ENCODE data around the gene EHBP1.
A peak's percentile ranks its signal among the peaks of the same experiment; 100 is the strongest.

Gene EHBP1

DNA sequence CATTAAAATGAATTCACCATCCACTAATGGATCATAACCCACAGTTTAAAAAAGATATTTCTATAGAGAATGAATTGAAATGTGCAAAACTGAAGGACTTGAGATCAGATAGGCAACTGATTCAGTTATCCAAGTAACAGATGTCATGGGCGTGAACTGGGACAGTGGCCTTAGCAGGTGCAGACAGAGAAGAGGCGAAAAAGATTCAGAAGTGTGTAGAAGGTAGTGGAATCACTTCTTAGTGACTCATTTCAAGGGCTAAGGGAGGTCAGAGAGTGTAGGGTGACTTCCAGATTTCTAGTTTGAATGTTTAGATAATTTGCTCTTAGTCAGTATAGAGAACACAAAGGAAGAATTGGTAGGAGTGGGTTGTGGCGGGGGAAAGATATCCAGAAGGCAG, 79.7 kb downstream of the EHBP1 start:
- TF ChIP-seq RAD21 (IDR thresholded peaks at IDR 0.05; ENCODE audit: low read depth) (no peak), CEBPB (IDR thresholded peaks at IDR 0.05) (no peak), EGR1 (IDR thresholded peaks at IDR 0.05) (no peak)
- TF ChIP-seq, protein P1, sequence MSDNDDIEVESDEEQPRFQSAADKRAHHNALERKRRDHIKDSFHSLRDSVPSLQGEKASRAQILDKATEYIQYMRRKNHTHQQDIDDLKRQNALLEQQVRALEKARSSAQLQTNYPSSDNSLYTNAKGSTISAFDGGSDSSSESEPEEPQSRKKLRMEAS (IDR thresholded peaks at IDR 0.05), result no peak
- TF ChIP-seq, protein P2, sequence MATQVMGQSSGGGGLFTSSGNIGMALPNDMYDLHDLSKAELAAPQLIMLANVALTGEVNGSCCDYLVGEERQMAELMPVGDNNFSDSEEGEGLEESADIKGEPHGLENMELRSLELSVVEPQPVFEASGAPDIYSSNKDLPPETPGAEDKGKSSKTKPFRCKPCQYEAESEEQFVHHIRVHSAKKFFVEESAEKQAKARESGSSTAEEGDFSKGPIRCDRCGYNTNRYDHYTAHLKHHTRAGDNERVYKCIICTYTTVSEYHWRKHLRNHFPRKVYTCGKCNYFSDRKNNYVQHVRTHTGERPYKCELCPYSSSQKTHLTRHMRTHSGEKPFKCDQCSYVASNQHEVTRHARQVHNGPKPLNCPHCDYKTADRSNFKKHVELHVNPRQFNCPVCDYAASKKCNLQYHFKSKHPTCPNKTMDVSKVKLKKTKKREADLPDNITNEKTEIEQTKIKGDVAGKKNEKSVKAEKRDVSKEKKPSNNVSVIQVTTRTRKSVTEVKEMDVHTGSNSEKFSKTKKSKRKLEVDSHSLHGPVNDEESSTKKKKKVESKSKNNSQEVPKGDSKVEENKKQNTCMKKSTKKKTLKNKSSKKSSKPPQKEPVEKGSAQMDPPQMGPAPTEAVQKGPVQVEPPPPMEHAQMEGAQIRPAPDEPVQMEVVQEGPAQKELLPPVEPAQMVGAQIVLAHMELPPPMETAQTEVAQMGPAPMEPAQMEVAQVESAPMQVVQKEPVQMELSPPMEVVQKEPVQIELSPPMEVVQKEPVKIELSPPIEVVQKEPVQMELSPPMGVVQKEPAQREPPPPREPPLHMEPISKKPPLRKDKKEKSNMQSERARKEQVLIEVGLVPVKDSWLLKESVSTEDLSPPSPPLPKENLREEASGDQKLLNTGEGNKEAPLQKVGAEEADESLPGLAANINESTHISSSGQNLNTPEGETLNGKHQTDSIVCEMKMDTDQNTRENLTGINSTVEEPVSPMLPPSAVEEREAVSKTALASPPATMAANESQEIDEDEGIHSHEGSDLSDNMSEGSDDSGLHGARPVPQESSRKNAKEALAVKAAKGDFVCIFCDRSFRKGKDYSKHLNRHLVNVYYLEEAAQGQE (IDR thresholded peaks at IDR 0.05; ENCODE audit: low read depth), result no peak

- TF ChIP-seq CEBPB (IDR thresholded peaks at IDR 0.05) (no peak), ZBTB7A (IDR thresholded peaks at IDR 0.05; ENCODE audit: low read depth) (no peak), FOXM1 (IDR thresholded peaks at IDR 0.05; ENCODE audit: borderline replicate concordance, low read depth) (no peak), YY1 (IDR thresholded peaks at IDR 0.05; ENCODE audit: low read depth) (no peak), NFIC (IDR thresholded peaks at IDR 0.05) (no peak), USF1 (IDR thresholded peaks at IDR 0.05) (no peak), TEAD4 (IDR thresholded peaks at IDR 0.05) (no peak), RAD21 (IDR thresholded peaks at IDR 0.05; ENCODE audit: low read depth) (no peak), EGR1 (IDR thresholded peaks at IDR 0.05) (no peak), TAF1 (IDR thresholded peaks at IDR 0.05; ENCODE audit: low read depth) (no peak), CREB1 (IDR thresholded peaks at IDR 0.05; ENCODE audit: low read depth) (no peak), TCF12 (IDR thresholded peaks at IDR 0.05; ENCODE audit: low read depth) (no peak), EP300 (IDR thresholded peaks at IDR 0.05; ENCODE audit: borderline replicate concordance) (no peak)
- TF ChIP-seq, protein P1 (IDR thresholded peaks at IDR 0.05), result no peak
- TF ChIP-seq, protein P2 (IDR thresholded peaks at IDR 0.05; ENCODE audit: low read depth), result no peak
These were observed 80.5 kb downstream of the EHBP1 start for GRCh38 chr2:62785810-62786597.

DNA sequence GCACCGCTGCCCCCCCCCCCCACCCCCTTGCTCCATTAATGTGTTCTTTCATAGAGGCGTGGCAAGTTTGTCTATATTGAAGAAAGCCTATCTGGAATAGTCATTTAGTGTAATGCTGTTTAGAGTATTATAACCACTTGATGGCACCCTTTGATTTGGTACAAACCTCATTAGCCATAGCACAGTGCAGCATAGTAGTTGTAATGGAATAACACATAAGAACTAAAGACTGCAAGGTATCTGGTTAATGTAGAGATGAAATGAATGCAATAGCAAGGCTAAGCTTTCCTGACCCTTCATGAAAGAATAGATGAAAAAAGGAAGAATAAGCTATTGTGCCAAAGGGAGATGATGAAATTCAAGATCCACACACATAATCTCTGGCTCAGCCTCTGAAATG, 81.9 kb downstream of the EHBP1 start:
- TF ChIP-seq RAD21 (IDR thresholded peaks at IDR 0.05; ENCODE audit: low read depth), result peak; percentile 70
- TF ChIP-seq CEBPB (IDR thresholded peaks at IDR 0.05), result no peak

DNA sequence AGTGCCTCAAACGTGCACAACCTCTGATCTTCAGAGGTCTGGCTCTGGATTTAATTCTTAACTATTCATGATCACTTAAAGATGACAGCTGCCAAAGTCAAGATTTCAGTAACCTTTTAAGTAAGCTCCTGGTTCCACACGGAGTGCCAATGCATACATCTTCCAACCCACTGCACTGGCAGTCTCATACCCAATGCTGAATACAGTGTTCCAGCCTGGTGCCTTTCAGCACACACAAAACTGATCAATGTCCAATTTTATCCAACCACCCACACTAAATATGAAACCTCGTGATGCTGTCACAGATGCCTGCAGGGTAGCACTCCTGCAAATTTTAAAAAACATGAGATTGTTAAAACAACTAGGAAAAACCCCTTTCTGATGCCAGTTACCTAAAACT, 84.0 kb downstream of the EHBP1 start:
- TF ChIP-seq TEAD4 (IDR thresholded peaks at IDR 0.05), result no peak
- no peak for TF ChIP-seq NFIC (IDR thresholded peaks at IDR 0.05)
- no peak for TF ChIP-seq USF1 (IDR thresholded peaks at IDR 0.05)
- no peak for TF ChIP-seq EP300 (IDR thresholded peaks at IDR 0.05; ENCODE audit: borderline replicate concordance)
- no peak for TF ChIP-seq CREB1 (IDR thresholded peaks at IDR 0.05; ENCODE audit: low read depth)
- TF ChIP-seq CEBPB (IDR thresholded peaks at IDR 0.05), result no peak
- no peak for TF ChIP-seq FOXM1 (IDR thresholded peaks at IDR 0.05; ENCODE audit: borderline replicate concordance, low read depth)
- no peak for TF ChIP-seq TCF12 (IDR thresholded peaks at IDR 0.05; ENCODE audit: low read depth)
- no peak for TF ChIP-seq YY1 (IDR thresholded peaks at IDR 0.05; ENCODE audit: low read depth)

- TF ChIP-seq, protein P2 (IDR thresholded peaks at IDR 0.05; ENCODE audit: low read depth), result no peak
- TF ChIP-seq TCF12 (IDR thresholded peaks at IDR 0.05; ENCODE audit: low read depth) (no peak), FOXM1 (IDR thresholded peaks at IDR 0.05; ENCODE audit: borderline replicate concordance, low read depth) (no peak), RAD21 (IDR thresholded peaks at IDR 0.05; ENCODE audit: low read depth) (no peak), CREB1 (IDR thresholded peaks at IDR 0.05; ENCODE audit: low read depth) (no peak), NFIC (IDR thresholded peaks at IDR 0.05) (no peak), CEBPB (IDR thresholded peaks at IDR 0.05) (no peak), ZBTB7A (IDR thresholded peaks at IDR 0.05; ENCODE audit: low read depth) (no peak), EGR1 (IDR thresholded peaks at IDR 0.05) (no peak), TAF1 (IDR thresholded peaks at IDR 0.05; ENCODE audit: low read depth) (no peak), TEAD4 (IDR thresholded peaks at IDR 0.05) (no peak), EP300 (IDR thresholded peaks at IDR 0.05; ENCODE audit: borderline replicate concordance) (no peak), YY1 (IDR thresholded peaks at IDR 0.05; ENCODE audit: low read depth) (no peak)
- TF ChIP-seq, protein P1 (IDR thresholded peaks at IDR 0.05), result no peak
These were observed 84.4 kb downstream of the EHBP1 start for GRCh38 chr2:62789918-62790317.
